Stimulated activated CD4-positive, alpha-beta T cell treated with anti-CD3 and anti-CD28 coated beads, Interleukin-15, amount 100 ng/mL, for 1 hour (primary cell): Measurements from ENCODE around the gene COX8C.

Source experiments
- DNase-seq, 2 donors: peaks; one replicate each; pipeline ENCODE4 v3.0.0-alpha.2; 2020; ENCODE audit warnings: low read depth in 1 of 2, low spot score in 1 of 2

COX8C gene, protein sequence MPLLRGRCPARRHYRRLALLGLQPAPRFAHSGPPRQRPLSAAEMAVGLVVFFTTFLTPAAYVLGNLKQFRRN

DNA sequence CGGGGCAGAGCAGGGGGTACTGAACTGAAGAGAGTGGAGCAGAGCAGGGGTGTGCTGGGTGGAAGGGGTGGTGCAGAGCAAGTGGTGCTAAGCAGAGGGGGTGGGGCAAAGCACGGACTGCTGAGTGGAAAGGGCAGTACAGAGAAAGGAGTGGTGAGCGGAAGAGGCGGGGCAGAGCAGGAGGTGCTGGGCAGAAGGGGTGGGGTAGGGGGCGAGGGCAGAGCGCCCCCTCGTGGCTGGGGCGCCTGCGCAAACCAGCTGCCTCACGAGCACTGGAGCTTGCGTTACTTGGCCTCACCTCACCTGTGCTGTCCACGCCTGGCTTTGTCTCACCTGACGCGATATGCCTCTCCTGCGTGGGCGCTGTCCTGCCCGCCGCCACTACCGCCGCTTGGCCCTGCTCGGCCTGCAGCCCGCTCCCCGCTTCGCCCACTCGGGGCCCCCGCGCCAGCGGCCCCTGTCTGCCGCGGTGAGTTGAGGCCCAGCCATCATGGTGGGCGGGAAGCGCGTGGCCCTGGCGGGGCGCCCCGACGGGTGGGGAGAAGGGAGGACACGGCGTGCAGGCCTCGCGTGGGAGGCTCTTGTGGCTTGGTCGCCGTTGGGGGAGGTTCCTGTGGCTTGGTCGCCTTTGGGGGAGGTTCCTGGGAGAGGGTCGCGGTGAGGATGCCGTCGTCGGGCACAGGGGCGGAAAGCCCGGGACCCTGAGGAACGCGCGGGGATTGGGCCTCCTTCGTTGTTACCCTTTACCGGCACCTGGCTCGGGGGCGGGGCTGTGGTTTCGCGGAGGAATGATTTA lies at the start of gene COX8C:
COX8C (plus strand) TSS at position 257 of the 796 bp plus-strand sequence; CDS start at position 344, 87 bp downstream.
- no peak for DNase-seq

DNA sequence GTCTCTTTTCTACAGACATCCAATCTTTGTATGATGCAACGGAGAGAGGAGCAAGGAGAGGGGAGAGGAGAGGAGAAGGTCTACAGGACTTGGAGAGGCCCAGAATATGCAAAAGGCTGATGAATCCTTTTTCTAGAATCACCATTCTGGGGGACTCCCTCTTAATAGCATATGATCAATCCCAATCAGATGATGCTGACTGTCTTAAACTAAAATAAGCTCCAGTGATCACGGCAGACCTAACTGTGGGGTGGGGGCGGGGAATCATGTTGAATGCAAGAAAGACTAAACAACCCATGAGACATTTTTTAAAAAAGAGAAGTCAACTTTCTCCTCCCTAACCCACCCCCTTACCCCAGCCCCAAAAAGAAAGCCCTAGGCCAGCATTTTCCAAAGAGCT lies 47.6 kb upstream of the COX8C start:
- DNase-seq: no peak

DNA sequence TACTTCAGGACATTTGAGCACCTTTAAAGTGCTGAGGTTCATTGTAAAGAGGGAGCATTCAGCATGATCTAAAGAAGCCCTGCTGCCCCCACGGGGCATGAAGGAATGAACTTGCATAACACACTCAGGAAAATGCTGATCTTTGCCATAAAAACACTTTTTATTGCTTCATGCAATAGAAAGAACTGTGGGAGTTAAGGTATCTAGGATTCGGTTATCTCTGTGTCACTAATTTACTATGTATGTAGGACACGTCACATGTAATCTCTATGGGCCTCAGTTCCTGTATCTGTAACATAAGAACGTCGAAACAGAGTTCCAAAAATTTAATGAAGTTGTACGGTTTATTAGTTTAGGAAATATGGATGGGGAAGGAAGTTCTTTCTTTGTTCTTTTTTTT lies 47.1 kb upstream of the COX8C start:
- DNase-seq: no peak

DNA sequence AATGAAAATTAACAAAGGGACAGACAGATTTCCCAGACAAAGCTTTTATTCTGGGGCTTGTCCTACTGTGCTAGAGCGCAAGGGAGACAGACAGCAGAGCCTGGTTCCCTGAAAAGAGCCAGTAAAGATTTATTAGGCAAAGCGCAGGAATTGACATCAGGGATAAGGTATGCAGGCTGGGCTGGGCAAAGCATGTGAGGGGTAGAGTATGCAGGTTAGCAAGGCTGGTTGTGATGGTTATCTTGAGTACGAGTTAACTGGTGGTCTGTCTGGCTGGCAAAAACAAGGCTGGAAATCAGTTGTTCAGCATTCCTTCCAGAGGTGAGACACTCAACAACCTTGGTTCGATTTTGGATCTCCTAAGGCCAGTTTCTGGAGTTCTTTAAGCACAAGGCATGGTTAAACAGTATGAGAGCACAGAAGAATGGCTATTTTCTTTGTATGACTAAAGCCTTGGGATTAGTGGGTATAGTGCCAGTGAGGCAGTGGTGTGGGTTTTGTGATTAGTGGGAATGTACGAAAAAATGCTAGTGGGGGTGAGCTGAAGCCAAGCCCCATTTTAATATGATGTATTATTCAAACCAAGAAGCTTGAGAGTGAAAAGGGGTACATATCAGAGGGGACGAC lies 45.0 kb upstream of the COX8C start:
- no peak for DNase-seq

DNA sequence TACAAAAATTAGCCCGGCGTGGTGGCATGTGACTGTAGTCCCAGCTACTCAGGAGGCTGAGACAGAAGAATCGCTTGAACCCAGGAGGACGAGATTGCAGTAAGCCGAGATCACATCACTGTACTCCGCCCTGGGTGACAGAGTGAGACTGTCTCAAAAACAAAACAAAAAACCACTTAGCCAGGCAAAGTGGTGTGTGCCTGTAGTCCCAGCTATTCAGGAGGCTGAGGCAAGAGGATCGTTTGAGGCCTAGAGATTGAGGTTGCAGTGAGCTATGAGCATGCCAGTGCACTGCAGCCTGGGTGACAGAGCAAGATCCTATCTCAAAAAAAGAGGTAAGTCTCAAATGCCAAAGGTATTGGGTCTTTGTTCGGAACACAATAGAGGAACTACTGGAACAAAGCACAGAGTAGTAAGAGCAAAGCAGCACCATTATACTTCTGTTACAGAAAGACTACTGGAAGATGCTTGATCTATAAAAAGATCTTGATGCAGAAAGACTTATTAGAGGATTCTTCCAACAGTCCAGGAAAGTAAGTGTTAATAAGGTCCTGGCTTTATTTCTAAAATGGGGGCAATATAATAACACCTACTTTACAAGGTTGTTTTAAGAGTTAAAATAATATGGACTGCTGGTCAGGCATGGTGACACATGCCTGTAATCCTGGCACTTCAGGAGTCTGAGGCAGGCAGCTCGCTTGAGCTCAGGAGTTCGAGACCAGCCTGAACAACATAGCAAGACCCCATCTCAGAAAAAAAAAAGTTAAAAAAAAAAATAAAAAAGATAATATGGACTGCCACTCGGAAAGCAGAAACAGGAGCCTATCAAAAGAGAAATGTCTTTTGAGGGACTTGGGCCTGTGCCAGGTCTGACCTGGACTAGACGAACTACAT lies 44.0 kb upstream of the COX8C start:
- DNase-seq: no peak

DNA sequence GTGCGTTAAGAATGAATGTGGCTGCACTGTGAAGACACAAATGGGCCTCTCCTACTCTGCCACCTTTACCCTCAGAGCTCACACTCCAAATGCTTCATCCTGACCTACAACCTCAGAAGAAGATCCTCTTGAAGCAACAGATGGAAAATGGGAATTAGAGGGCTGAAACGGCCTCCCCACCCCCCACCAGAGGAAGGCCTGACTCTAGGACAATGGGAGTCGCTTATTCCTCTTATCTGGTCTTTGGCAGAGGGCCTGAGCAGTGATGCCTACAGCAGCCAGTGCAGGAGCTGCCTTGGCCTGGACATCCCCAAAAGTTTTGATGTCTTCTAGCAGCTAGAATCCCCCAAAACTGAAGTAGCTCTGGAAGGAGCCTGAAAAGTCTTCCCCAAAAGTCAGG lies 43.3 kb upstream of the COX8C start:
- no peak for DNase-seq

DNA sequence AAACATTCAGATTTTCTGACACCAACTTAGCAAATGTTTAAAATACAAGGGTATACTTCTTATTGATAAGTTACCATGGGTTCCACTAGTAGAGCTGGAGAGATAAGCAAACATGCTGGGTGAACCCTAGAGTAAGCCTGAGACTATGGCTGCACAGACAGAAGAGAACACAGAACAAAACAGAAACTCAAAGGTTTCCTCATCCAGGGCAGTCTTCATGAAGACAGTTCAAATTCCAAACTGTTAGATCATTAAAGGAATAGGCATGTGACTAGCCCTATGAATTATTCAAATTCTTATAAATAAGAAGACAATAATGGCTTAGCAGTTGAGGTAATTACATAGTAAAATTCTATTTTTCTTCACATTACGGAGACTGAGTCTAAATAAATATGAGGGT lies 42.2 kb upstream of the COX8C start:
- DNase-seq: no peak

DNA sequence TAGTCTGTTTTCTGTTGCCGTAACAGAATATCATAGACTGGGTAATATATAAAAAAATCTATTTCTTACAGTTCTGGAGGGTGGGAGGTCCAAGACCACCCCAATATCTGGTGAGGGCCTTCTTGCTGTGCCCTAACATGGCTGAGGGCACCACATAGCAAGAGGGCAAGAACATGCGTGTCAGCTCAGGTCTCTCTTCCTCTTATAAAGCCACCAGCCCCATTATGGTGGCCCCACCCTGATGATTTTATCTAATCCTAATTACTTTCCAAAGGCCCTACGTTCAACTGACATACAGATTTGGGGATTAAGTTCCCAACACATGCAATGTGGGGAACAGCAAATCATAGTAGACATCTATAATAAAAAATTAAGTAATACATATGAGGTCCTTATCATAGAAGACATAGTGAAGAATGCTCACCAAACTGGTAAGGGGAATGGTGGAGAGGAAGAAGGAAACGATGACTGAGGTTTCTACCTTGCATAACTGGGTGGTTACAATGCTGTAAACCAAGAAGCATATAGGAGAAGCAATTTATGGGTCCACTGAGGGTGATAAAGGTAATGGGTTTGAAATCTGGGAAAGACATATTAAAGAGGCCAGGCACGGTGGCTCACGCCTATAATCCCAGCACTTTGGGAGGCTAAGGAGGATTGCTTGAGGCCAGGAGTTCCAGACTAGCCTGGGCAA lies 41.1 kb upstream of the COX8C start:
- no peak for DNase-seq

DNA sequence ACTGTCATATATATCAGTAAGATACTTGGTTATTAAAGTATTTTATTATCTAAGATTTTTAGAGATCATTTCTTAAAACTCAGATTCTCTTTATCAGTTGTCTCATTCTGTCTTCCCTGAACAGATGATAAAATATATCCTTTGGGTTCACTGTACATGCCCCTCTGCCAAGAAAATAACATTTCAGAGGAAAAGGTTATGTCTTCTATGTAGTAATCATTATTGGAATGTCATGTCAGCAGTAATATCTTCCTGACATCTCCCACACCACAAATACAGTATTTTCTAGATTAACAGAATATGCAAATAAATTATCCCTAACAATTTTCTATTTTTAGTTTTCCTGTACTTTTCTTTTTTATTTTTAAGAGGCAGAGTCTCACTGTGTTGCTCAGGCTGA lies 40.2 kb upstream of the COX8C start:
- no peak for DNase-seq

DNA sequence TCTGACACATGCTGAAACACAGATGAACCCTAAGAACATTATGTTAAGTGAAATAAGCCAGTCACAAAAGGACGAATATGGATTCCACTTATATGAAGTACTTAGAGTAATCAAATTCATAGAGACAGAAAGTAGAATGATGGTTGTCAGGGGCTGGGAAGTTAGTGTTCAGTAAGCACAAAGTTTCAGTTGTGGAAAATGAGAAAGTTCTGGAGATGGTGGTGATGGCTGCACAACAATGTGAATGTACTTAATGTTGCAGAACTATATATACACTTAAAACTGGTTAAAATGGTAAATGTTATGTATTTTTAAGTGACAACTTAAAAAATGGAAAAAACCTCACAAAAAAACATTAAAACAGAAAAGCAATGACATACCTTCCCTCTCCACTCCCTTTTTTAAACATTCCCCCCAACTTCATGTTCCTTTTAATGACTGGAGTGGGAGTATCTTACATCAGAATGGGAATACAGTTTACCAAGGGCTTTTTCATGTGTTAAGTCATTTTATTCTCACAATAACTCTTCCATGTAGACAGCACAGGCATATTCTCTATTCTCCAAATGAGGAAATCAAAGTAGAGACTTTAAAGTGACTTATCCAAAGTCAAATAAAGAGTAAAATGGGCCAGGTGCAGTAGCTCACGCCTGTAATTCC lies 38.2 kb upstream of the COX8C start:
- no peak for DNase-seq

DNA sequence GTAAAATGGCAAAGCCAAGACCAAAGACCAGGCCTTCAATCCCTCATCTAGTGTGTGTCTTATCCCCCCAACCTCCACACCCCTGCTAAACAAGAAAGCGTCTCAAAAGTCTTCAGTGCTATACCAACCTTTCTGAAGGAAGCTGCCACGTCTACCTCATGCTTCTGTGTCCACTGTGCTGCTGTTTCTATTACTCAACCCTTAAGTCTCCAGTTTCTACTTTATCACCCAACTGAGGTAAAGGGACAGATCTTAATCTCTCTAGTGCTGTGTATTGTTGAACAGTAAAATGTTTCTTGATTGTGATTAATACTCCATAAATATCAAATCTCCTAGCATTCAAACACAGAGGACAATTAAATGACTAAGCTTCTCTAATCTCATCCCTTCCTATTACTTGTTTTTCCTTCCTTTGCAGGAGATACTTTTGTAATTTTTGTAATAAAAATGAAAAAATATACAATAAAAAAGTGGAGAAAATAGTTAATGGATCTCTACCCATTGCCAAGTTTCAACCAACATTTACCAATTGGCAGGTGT lies 37.5 kb upstream of the COX8C start:
- DNase-seq: no peak

DNA sequence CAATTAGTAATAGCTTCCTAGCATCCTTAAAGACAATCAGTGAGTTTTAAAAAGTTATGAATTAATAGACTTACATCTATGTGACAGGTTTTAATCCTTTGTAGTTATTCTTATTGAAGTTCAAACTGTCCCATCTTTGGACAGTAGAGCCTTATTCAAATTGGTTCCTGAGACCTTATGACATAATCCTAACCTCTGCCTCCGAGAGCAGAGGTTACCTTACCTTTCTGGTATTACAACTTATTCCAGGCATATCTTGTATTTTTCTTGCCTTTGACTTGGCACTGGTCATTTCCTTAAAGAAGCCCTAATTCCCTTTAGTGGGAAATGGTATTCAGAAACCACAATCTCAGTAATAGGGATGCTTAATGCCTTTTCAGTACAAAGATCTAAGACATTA lies 35.9 kb upstream of the COX8C start:
- no peak for DNase-seq

DNA sequence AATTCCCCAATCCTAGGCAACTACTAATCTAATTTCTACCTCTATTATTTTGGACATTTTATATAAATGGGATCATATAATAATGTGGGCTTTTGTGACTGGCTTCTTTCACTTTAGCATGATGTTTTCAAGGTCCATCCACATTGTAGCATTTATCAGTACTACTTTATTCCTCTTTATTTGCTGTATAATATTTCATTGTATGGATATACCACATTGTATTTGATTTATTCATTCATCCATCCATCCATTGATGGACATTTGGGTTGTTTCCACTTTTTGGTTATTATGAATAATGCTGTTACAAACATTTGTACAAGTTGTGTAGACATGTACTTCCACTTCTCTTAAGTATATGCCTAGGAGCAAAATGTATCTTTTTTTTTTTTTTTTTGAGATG lies 31.4 kb upstream of the COX8C start:
- DNase-seq: no peak

DNA sequence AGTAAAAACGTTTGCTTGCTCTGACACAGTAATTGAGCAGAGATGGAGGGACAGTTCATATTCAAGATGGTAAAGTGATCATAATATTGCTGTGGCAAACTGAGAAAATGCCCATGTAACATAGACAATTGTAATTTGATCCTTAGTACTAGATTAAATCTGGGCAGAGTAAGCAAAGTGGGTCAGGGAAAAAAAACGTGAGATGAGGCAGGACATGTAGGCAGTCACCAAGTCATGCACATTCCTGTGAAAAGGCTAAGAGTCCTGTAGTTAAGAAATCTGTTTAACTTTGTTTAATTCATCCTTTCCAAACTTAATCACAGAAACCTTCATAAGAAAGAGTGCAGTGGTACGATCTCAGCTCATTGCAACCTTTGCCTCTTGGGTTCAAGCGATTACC lies 30.3 kb upstream of the COX8C start:
- DNase-seq: no peak

DNA sequence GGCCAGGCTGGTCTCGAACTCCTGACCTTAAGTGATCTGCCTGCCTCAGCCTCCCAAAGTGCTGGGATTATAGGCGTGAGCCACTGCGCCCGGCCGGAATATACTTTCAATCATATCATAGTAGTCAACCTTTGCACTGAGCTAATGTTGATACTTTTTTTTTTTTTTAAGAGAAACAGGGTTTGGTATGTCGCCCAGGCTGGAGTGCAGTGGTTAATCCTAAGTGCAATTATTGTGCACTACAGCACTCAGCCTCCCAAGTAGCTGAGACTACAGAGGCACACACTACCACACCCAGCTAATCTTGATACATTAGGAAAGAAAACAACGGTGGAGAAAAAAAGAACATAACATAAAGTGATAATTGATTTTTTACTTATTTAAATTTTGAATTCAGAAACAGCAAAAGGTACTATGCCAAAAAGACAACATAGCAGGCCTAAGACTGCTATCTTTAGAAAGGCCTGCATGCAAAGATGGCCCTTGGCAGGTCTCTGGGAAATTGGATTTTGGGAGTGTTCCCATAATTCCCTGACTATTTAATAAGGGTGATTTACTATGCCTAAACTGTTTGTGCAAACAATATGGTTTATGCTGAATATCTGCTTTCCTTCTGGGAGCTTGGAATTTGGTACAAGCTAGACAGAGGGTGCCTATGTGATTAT lies 29.6 kb upstream of the COX8C start:
- no peak for DNase-seq

DNA sequence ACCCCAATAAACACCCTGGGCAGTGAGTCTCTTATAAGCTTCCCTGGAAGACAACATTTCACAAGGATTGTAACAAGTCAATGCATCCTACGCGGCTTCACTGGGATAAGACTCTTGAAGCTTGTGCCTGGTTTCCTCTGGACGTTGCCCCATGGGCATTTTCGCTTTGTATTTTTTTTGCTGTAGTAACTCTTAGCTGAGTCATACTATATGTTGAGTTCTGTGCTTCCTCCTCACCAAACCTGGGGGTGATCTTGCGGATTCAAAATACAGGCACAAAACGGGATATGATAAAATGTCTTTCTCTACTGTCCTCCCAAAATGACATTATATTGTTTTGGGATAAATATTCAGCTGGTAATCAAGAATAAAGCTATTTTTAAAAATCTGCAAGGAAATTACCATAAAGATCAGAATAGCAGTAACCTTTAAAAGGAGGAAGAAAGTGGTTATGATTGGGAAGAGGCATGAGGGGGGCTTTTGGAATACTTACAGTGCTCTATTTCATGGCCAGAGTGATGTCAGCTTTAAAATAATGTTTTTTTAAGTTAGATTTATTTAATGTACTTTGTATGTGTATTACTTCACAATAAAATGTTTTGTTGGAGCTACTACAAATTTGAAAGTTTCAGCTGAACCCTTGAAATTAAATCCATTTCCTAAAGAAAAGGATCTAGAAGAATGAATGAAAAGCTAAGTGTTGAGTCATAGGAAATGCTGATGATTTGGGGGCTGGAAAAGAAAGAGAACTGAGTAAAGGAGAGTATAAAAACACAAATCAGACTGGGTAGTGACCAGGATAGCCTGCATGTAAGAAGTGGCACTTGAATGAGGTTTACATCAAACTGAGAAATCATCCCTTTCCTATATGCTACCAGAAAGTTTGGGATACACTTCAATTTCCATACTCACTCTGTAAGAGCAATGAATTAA lies 28.8 kb upstream of the COX8C start:
- no peak for DNase-seq

DNA sequence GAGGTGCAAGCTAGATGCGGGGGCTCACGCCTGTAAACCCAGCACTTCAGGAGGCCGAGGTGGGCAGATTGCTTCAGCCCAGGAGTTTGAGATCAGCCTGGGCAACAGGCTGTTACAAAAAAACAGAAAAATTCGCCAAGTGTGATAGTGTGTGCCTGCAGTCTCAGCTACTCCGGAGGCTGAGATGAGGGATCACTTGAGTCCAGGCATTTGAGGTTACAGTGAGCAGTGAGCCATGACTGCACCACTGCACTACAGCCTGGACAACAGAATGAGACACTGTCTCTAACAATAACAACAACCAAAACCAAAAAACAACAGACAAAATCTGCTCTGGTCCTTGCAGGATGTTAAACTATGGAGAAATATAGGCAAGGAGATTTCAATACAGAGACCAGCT lies 28.1 kb upstream of the COX8C start:
- DNase-seq: no peak

DNA sequence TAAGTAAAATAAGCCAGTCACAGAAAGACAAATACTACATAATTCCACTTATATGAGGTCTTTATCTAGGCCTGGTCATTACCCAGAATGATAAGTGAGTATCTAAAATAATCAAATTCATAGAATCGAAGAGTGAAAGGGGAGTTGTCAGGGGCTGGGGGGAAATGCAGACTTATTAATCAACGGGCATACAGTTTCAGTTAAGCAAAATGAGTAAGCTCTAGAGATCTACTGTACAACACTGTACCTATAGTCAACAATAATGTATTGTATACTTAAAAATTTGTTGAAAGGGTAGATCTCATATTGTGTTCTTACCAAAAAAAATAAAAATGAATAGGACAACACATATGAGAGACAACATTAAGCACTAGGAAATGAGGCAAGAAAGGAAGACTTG lies 27.5 kb upstream of the COX8C start:
- DNase-seq: no peak

DNA sequence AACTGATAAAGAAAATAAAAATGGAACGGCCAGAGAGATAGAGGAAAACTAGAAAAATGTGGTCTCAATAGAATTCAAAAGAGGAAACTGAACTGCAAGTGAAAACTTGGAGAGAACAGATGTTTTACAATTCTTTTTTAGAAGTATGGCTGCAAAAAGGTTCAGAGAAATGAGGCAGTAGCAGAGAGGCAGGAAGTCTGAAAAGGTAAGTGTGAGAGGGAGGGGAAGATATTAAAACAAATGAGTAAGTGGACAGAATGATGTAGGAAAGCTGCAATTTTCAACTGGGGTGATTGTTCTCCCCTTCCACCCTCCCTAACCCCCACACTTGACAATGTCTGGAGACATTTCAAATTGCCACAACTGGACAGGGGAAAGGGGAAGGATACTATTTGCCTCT lies 27.0 kb upstream of the COX8C start:
- no peak for DNase-seq
